Stomach (tissue), 9 donors: ENCODE data around the gene ARL13B. TPM values are rescaled to one million over a fixed set of nuclear protein-coding genes. Genes with fewer than 3 reads are reported as not detected.

Experiments
- DNase-seq, 2 donors: peaks; one replicate each; pipeline versions ENCODE4 v3.0.0 to v3.0.0-alpha.2; 2013 to 2019
- H3K27ac ChIP-seq, 5 donors: fragments of 200-600 bp in 4 of 5; sonication (generic) in 4 of 5; one replicate each; pipeline ENCODE4 v1.5.1; 2013 to 2019; ENCODE audit warnings: mild to moderate bottlenecking in 1 of 5, moderate library complexity in 1 of 5
- H3K27me3 ChIP-seq, 3 donors: fragments of 200-600 bp; sonication (generic); one replicate each; pipeline ENCODE4 v1.5.1; 2017 to 2019; ENCODE audit warnings: mixed run types in 1 of 3
- H3K36me3 ChIP-seq, 4 donors: fragments of 200-600 bp; sonication (generic); 1 replicate in 3 of 4; 2 replicates in 1 of 4; pipeline ENCODE4 v1.5.1; 2016 to 2019
- H3K4me1 ChIP-seq, 4 donors: fragments of 200-600 bp; sonication (generic); one replicate each; pipeline ENCODE4 v1.5.1; 2016 to 2019
- H3K4me3 ChIP-seq, 4 donors: fragments of 200-600 bp; sonication (generic) in 3 of 4; one replicate each; pipeline ENCODE4 v1.5.1; 2016 to 2019; ENCODE audit warnings: mild to moderate bottlenecking in 1 of 4
- H3K9me3 ChIP-seq, 4 donors: fragments of 200-600 bp; sonication (generic); one replicate each; pipeline ENCODE4 v1.5.1; 2016 to 2019
- POLR2A ChIP-seq, 4 donors: fragments of 450-650 bp; IDR thresholded peaks; one replicate each; pipeline ENCODE4 v1.6.1; 2016; ENCODE audit warnings: antibody characterized with exemption in 4 of 4, control low read depth in 2 of 4, mild to moderate bottlenecking in 1 of 4, moderate library complexity in 1 of 4
- POLR2AphosphoS5 ChIP-seq, 3 donors: sonication (generic); formaldehyde crosslinking; IDR thresholded peaks; one replicate each; pipeline ENCODE4 v1.6.1; 2016; ENCODE audit warnings: antibody characterized with exemption in 3 of 3
- WGBS, 5 donors: extraction: QIAGEN DNeasy Blood & Tissue Kit in 3 of 5; methylation state at CpG; one replicate each; pipeline versions ENCODE4 v1.1.5 to v1.1.7; 2013 to 2018; 5-methylcytosine and 5-hydroxymethylcytosine counted together
- intact Hi-C: fragments of 100-400 bp; cut with DNase I; formaldehyde crosslinking; loops from one replicate; pipeline ENCODE4 v1.15.1; 2023; ENCODE audit warnings: low total_unique reads
- polyA plus RNA-seq, 3 donors: library from polyadenylated mRNA; stranded (reverse); fragments of 200-250 nt; gene quantifications; one replicate each; pipeline ENCODE4 v1.2.3, GENCODE V29; 2013
- small RNA-seq, 4 donors: library from RNA; depleted of rRNA; stranded (forward); fragments of <200 nt; gene quantifications; one replicate each; pipeline ENCODE3, GENCODE V24; 2016
- total RNA-seq, 5 donors: library from RNA; depleted of rRNA; stranded (reverse); fragments of >200 nt; gene quantifications; one replicate each; pipeline versions ENCODE4 v1.1.0 to v1.2.3, GENCODE V29; 2014 to 2016
- TF ChIP-seq, protein P1 (sequence below), 7 experiments: fragments of 450-650 bp in 4 of 7; fragments of 200-600 bp in 3 of 7; sonication (generic) in 3 of 7; IDR thresholded peaks; one replicate each; pipeline ENCODE4 v1.5.1; 2016 to 2019; ENCODE audit warnings: antibody characterized with exemption in 7 of 7, control low read depth in 2 of 7, mild to moderate bottlenecking in 1 of 7
- donor health status: healthy with polysubstance abuse.
- donor health status: Bipolar disorder and iron deficiency.
- donor health status: healthy.

ARL13B gene
- total and polyA plus RNA-seq, 8 donors = 0.45 to 23.2 (median 4.1) TPM

DNA sequence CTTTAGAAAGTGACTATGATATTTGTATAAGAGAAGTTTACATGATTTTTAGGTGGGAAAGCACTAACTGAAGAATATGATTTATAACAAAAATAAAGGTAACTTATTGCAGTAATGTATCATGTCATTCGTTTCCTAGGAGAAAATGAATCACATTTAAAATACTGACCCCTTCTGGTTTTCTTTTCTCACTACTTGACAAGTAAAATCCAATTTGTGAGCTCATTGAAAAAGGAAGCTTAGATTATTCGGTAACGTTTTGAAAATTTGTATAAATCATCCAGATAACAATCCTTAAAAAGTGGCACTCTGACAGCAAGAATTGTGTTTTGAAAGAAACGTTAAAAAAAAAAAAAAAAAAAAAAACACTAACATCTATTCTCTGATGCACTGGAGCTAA is 121.9 kb downstream of the ARL13B start:
- peaks cover 0 to 5% (median 3%) of the 10 kb centered on the region in 4 donors for H3K4me1 ChIP-seq
- intact Hi-C loops = no loop called here
- DNase-seq = no peak
- H3K27me3 ChIP-seq = no peaks in the 10 kb centered on the region
- 64 to 70% (median 68%) methylated on average over 4 of the region's 4 CpGs for WGBS, 5 donors
- no peaks in the 10 kb centered on the region for H3K9me3 ChIP-seq
- no peak overlapping the region for H3K4me3 ChIP-seq
- peaks cover 4 to 68% (median 66%) of the 10 kb centered on the region in 4 donors for H3K36me3 ChIP-seq
- TF ChIP-seq, protein P1, sequence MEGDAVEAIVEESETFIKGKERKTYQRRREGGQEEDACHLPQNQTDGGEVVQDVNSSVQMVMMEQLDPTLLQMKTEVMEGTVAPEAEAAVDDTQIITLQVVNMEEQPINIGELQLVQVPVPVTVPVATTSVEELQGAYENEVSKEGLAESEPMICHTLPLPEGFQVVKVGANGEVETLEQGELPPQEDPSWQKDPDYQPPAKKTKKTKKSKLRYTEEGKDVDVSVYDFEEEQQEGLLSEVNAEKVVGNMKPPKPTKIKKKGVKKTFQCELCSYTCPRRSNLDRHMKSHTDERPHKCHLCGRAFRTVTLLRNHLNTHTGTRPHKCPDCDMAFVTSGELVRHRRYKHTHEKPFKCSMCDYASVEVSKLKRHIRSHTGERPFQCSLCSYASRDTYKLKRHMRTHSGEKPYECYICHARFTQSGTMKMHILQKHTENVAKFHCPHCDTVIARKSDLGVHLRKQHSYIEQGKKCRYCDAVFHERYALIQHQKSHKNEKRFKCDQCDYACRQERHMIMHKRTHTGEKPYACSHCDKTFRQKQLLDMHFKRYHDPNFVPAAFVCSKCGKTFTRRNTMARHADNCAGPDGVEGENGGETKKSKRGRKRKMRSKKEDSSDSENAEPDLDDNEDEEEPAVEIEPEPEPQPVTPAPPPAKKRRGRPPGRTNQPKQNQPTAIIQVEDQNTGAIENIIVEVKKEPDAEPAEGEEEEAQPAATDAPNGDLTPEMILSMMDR (IDR thresholded peaks at IDR 0.05) = no peak
- TF ChIP-seq POLR2A (IDR thresholded peaks at IDR 0.05) (no peak), POLR2AphosphoS5 (IDR thresholded peaks at IDR 0.05) (no peak)
- no peak overlapping the region for H3K27ac ChIP-seq

Small RNA genes lying within 50 kb of the gene (small RNA-seq; reads per million reads assigned to genes)
- gene RF00019 (0 reads per million in 4 donors), gene RNU6-511P (0 reads per million in 4 donors)

Other genes starting within 250 kb of the ARL13B start
- 10 to 100 TPM in 3 of 5 donors, 1 to 10 TPM in 2; 2.3 to 37.5 (median 14.2) TPM for gene PROS1, start 6.3 kb upstream of the ARL13B start, total RNA-seq
- 1 to 10 TPM; 2.2 to 7.4 (median 6.1) TPM for gene PROS1, start 6.3 kb upstream of the ARL13B start, polyA plus RNA-seq
- gene STX19, start 48.4 kb downstream of the ARL13B start, total RNA-seq = 1 to 10 TPM in 2 of 5 donors, not detected in 3; 1.7 to 7.5 TPM
- gene STX19, start 48.4 kb downstream of the ARL13B start, polyA plus RNA-seq = 10 to 100 TPM in 2 of 3 donors, 1 to 10 TPM in 1; 9.2 to 21.1 (median 10.4) TPM
- gene DHFR2, start 82.8 kb downstream of the ARL13B start, total RNA-seq = 1 to 10 TPM; 1.4 to 6.2 (median 4.7) TPM
- 1 to 10 TPM; 1.1 to 2.5 (median 1.8) TPM for gene DHFR2, start 82.8 kb downstream of the ARL13B start, polyA plus RNA-seq
- gene NSUN3, start 82.9 kb downstream of the ARL13B start, total RNA-seq = 10 to 100 TPM; 15.1 to 88.8 (median 22.2) TPM
- 1 to 10 TPM; 2.4 to 6.3 (median 6.3) TPM for gene NSUN3, start 82.9 kb downstream of the ARL13B start, polyA plus RNA-seq